DMS79 treated with DMSO at 0.1 percent for 48 hours (cell line): ENCODE data around the gene ARF6.

ENCODE experiments used
- DNase-seq: peaks from one replicate; lab custom pipeline; 2025; lab: John Stamatoyannopoulos, UW

The ARF6 gene

DNA sequence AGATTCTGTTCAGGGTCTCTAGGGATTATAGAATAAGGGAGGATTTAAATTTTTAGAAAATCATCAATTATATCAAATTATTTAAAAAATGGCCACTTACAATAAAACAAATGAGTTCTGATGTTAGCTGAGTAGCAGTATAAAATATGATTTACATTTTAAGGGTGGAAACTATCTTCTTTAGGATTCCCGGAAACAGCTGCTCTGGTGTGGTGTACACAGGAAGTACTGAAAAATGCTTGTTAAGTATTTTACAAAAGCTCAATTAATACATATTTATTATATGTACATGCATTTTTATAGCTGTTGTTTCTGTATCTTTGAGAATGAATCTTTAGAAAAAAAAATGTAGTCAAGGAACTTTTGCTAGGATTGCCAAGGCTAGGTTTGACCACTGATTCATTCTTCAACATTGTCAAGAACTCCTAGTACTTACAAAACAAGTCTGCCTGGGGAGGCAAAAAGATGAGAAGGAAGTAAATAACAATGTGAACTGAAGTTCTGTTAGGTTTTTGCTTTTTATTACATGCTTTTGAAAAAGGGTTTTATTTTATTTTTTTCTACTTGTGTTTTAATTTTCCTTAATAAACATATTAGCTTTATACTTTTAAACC lies 48.0 kb downstream of the ARF6 start:
- DNase-seq, result no peak

DNA sequence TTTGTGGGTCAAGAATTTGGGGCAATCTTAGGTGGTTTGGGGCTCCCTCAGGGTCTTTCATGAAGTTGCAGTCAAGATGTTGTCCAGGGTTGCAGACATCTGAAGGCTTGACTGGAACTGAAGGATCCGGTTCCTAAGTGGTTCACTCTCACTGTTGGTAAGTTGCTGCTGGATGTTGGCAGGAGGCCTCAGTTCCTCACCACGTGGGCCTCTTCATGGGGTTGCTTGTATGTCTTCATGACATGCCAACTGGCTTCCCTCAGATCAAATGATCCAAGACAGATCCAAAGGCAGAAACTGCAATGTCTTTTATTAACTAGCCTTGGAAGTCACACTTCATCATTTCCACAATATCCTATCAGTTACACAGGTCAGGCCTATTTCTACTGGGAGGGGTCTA lies 49.2 kb downstream of the ARF6 start:
- no peak for DNase-seq

DNA sequence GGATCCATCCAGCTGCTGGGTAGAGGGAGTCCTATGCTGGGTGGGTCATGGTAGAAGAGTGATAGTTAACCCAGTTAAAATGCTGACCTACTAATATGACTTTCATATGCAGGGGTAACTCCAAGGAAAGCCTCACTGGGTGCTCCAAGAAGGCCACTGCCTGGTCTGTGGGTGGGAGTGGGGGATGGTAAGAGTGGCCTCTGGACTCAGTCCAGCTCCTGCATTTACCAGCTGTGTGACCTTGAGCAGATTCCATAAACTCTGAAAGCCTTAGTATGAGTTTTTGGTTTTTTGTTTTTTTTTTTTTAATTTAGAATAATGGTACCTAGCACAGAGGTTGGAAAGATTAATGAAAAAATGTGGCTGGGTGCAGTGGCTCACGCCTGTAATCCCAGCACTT lies 51.6 kb downstream of the ARF6 start:
- DNase-seq, result no peak

DNA sequence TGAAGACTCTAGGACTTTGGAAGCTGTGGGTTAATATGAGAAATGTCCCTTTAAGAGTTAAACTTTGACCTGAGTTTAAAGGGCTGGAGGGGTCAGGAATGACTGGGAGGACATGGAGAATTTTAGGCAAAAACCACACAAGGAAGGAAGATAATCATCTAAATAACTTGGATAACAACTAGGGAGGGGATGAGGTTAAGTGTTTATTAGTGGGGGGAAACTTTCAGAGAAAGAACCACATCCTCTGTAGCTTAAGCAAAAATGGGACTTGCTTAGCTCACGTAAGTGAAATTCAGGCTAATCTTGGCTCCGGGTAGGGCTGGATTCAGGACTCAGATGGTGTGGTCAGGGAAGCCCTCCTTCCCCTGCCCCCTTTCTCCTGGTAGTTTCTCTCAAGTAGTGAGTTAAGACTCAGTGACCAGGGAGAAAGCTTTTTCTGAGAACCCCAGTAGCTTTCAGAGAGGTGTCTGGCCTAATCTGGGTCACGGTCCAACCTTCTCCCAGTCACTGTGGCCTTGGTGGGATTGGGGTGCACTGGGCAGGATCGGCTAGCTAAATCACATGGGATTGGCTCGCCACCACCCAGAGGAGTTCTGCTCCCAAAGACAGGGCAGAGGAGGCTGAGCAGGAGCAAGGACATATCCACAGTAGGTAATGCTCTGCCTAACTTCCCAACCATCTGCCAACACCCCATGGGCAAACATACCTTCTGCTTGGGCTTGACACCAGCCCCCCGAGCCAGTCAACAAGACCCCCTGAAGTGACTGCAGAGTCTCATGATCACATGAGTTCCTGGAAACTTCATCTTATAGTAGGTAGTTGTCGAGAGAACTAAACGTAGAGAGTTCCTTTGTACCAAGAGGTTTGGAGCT lies 52.8 kb downstream of the ARF6 start:
- DNase-seq, result no peak
